ENCODE data around the gene FBXO24. TPM values are rescaled to one million over a fixed set of nuclear protein-coding genes. Genes with fewer than 3 reads are reported as not detected.
"Not testable (repeated sequence)": the region's sequence is repeated elsewhere in the genome, so short reads cannot be mapped to it uniquely, and the experiment has no call there.

Gene FBXO24
- polyA plus RNA-seq, 3 donors from 2014 or later: 0.43 TPM; not detected in 2

GRCh38 chr7:100546129-100546925 lies 39.8 kb upstream of the FBXO24 start:
- Mint-ChIP-seq H3K4me3 (peak overlapping the region; percentile 69 to 91 (median 82)), H3K36me3 (peaks cover 6 to 7% (median 6%) of the 10 kb centered on the region in 3 donors), H3K27ac (peak overlapping the region; percentile 89 to 99 (median 96)), H3K9me3 (no peaks in the 10 kb centered on the region), H3K27me3 (ENCODE audit: low read depth in 3 of 3) (peaks cover 2 to 6% (median 2%) of the 10 kb centered on the region in 3 donors), H3K4me1 (peaks cover 91 to 96% of the 10 kb centered on the region in 2 donors)
- peak; percentile 72 to 75 (median 73) for DNase-seq

DNA sequence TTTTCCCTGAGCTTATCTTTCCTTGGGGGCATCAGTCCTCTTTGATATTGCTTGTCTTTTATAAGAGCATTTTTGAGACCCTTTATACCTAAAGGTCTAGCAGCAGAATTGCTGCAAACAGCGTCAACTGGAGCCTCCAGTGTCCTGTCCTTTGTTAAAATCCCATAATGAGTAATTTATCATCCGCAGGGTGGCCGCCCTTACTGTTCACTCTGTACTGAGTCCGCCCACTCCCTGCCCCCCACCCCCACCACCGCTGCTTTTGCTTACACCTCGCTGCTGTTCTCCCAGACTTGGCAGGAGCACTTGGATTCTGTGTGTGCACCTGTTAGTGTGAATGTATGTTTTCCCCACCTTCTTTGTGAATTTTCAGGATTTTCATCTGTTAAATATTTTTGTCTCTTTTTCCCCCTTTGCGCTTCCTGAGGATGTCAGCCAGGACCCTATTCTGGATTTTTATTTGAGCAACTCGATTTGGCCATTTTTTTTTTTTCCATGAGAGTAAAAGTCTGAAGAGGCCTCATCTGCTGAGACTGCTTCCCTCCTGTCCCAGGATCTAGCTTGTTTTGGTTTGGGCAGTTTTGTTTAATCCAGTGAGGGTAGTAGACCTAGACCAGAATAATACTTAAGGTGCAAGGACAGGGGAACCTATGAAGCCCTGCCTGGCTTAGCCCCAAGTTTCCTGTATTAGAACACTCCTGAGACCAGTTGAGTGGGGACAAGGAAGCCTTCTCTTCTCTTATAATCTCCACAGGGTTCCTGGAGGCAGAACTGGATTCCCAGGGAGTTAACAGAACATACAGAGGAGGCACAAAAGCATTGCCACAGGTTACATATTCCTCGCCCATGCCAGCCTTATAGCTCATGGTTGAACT lies 39.0 kb upstream of the FBXO24 start:
- Mint-ChIP-seq H3K4me3 (peak overlapping the region; percentile 69 to 91 (median 82)), H3K36me3 (peaks cover 6 to 7% (median 6%) of the 10 kb centered on the region in 3 donors), H3K27me3 (ENCODE audit: low read depth in 3 of 3) (peaks cover 2 to 6% (median 2%) of the 10 kb centered on the region in 3 donors), H3K27ac (peak overlapping the region; percentile 89 to 99 (median 96)), H3K4me1 (peaks cover 85 to 87% of the 10 kb centered on the region in 2 donors), H3K9me3 (no peaks in the 10 kb centered on the region)
- DNase-seq: no peak

DNA sequence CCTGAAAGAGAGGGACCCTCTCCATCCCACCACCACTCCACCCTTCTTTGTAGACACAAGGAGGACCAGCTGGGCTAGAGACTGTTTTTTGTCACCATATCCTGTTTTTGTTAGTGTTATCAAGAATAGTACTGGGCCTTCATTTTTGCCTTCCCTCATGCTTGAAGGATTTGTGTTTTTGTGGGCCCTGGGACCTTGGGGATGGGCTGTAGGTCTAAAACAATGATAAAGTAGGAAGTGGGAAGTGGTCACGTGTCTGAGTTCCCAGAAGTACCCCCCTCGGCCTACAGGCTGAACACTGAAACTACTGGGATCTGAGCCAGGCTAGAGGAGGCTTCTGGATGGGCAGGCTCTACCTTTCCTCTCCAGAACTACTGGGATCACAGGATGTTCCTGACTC lies 38.3 kb upstream of the FBXO24 start:
- Mint-ChIP-seq H3K27ac (peak overlapping the region; percentile 89 to 99 (median 96)), H3K4me1 (peaks cover 80 to 86% of the 10 kb centered on the region in 2 donors), H3K27me3 (ENCODE audit: low read depth in 3 of 3) (peaks cover 2 to 6% (median 2%) of the 10 kb centered on the region in 3 donors), H3K9me3 (no peaks in the 10 kb centered on the region), H3K4me3 (peak overlapping the region; percentile 69 to 91 (median 82)), H3K36me3 (peaks cover 10 to 11% (median 10%) of the 10 kb centered on the region in 3 donors)
- DNase-seq: no peak

DNA sequence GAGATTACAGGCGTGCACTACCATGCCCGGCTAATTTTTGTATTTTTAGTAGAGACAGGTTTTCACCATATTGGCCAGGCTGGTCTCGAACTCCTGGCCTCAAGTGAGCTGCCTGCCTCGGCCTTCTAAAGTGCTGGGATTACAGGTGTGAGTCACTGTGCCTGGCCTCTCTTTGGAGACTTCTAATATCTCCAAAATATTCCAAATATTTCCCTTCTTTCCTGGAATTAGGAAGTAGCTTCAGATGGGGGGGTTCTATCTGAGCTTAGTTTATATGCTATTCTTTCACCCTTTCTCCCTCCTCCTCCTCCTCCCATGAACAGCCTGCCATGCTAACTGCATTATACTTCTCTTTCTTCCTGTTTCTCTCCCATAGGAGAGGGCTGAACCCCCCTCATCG lies 37.7 kb upstream of the FBXO24 start:
- not testable (repeated sequence) for H3K27me3 Mint-ChIP-seq (ENCODE audit: low read depth in 3 of 3); DNase-seq; H3K9me3 Mint-ChIP-seq
- H3K36me3 Mint-ChIP-seq: peaks cover 10 to 15% (median 13%) of the 10 kb centered on the region in 3 donors
- H3K4me1 Mint-ChIP-seq: peaks cover 74 to 80% of the 10 kb centered on the region in 2 donors
- H3K27ac Mint-ChIP-seq: peak overlapping the region; percentile 89 to 99 (median 96)
- peak overlapping the region; percentile 30 to 74 (median 58) for H3K4me3 Mint-ChIP-seq

- Mint-ChIP-seq H3K27ac (peak overlapping the region in 3 of 6 donors; percentile 2 to 34 (median 3)), H3K36me3 (peaks cover 15 to 38% (median 26%) of the 10 kb centered on the region in 3 donors), H3K27me3 (ENCODE audit: low read depth in 3 of 3) (peaks cover 0 to 6% (median 2%) of the 10 kb centered on the region in 3 donors), H3K9me3 (no peaks in the 10 kb centered on the region), H3K4me3 (no peak overlapping the region), H3K4me1 (peaks cover 33 to 44% of the 10 kb centered on the region in 2 donors)
- no peak for DNase-seq
Observed at GRCh38 chr7:100552532-100552931, 33.6 kb upstream of the FBXO24 start.

DNA sequence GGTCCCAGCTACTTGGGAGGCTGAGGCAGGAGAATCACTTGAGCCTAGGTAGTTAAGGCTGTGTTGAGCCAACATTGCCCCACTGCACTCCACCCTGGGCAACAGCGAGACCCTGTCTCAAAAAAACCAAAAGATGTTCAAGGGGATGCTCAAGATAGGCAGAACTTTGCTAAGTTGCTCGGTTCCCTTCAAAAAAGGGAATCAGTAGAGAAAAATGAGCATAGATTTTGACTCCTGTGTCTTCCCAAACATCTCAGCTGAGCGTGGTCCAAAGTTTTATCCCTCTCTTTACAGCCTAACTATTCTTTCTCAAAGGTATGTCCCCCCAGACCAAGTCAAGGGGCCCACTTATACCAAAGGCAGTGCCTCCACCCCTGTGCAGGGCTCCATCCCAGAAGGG lies 33.1 kb upstream of the FBXO24 start:
- H3K36me3 Mint-ChIP-seq: peaks cover 15 to 38% (median 26%) of the 10 kb centered on the region in 3 donors
- peaks cover 28 to 39% of the 10 kb centered on the region in 2 donors for H3K4me1 Mint-ChIP-seq
- peaks cover 0 to 6% (median 2%) of the 10 kb centered on the region in 3 donors for H3K27me3 Mint-ChIP-seq (ENCODE audit: low read depth in 3 of 3)
- DNase-seq: no peak
- no peak overlapping the region for H3K4me3 Mint-ChIP-seq
- H3K9me3 Mint-ChIP-seq: no peaks in the 10 kb centered on the region
- H3K27ac Mint-ChIP-seq: no peak overlapping the region

DNA sequence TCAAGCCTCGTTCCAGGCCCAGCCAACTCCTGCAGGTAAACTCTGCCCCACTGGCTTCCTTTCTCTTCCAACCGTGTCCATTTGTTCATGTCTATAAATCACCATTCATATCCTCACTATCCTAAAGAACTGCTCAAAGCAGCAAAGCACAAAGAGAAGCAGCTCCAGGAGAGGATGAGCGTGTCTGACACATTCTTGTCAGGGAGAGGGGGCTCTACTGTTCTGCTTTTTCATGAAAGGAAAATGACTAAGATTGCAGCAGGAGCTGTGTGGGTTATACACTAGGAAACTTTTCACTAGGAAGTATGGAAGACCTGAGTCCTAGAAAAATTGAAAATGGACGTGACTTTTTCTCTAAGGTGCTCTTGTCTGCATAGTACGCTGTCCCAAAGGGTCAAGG lies 30.4 kb upstream of the FBXO24 start:
- no peak for DNase-seq
- H3K9me3 Mint-ChIP-seq: no peaks in the 10 kb centered on the region
- H3K36me3 Mint-ChIP-seq: peaks cover 13 to 35% (median 20%) of the 10 kb centered on the region in 3 donors
- peak overlapping the region in 3 of 6 donors; percentile 20 to 67 (median 64) for H3K27ac Mint-ChIP-seq
- H3K4me1 Mint-ChIP-seq: peaks cover 9 to 24% of the 10 kb centered on the region in 2 donors
- H3K4me3 Mint-ChIP-seq: no peak overlapping the region
- H3K27me3 Mint-ChIP-seq (ENCODE audit: low read depth in 3 of 3): peaks cover 0 to 1% (median 0%) of the 10 kb centered on the region in 3 donors

DNA sequence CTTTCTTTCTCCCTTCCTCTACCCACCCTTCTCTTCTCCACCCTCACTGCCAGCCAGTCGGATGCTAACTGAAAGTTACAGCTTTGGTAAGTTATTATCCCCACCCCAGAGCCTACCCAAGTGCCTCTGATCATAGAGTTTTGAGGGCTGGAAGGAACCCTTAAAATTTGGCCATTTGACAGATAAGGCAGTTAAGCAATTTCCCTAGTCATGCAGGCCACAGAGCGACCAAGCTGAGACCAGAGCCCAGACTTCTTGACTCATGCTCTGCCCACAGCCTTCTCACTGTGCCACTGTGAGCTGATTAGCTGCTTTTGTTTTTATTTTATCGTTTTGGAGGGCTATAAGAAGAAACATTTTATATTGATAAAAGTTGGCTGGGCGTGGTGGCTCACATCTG lies 29.6 kb upstream of the FBXO24 start:
- peak overlapping the region in 1 of 6 donors; percentile 4 for H3K27ac Mint-ChIP-seq
- H3K4me1 Mint-ChIP-seq: peaks cover 8 to 22% of the 10 kb centered on the region in 2 donors
- H3K9me3 Mint-ChIP-seq: no peaks in the 10 kb centered on the region
- no peak overlapping the region for H3K4me3 Mint-ChIP-seq
- peaks cover 13 to 35% (median 20%) of the 10 kb centered on the region in 3 donors for H3K36me3 Mint-ChIP-seq
- peaks cover 0 to 1% (median 0%) of the 10 kb centered on the region in 3 donors for H3K27me3 Mint-ChIP-seq (ENCODE audit: low read depth in 3 of 3)
- DNase-seq: no peak

DNA sequence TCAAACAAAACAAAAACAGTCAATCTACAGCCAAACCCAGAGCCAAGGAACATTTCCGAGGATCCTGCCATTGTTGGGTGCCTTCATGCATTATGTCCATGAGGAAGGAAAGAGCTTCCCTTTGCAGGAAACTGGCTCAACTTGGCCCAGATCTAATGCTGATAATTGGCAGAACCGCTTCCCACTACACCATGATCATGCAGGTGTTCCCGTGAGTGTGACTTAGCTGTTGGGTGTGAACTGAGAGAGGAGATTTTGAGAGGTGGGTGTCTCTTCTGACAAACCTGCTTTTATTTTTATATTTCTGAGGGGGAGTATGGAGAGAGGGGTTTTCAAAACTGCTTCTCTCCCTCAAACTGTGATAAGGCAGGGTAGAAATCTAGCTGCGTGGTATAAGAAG lies 27.0 kb upstream of the FBXO24 start:
- Mint-ChIP-seq H3K36me3 (peaks cover 11 to 28% (median 12%) of the 10 kb centered on the region in 3 donors), H3K9me3 (no peaks in the 10 kb centered on the region), H3K4me3 (no peak overlapping the region), H3K27me3 (ENCODE audit: low read depth in 3 of 3) (peaks cover 0 to 1% (median 0%) of the 10 kb centered on the region in 3 donors), H3K4me1 (peaks cover 8 to 22% of the 10 kb centered on the region in 2 donors), H3K27ac (no peak overlapping the region)
- no peak for DNase-seq

DNA sequence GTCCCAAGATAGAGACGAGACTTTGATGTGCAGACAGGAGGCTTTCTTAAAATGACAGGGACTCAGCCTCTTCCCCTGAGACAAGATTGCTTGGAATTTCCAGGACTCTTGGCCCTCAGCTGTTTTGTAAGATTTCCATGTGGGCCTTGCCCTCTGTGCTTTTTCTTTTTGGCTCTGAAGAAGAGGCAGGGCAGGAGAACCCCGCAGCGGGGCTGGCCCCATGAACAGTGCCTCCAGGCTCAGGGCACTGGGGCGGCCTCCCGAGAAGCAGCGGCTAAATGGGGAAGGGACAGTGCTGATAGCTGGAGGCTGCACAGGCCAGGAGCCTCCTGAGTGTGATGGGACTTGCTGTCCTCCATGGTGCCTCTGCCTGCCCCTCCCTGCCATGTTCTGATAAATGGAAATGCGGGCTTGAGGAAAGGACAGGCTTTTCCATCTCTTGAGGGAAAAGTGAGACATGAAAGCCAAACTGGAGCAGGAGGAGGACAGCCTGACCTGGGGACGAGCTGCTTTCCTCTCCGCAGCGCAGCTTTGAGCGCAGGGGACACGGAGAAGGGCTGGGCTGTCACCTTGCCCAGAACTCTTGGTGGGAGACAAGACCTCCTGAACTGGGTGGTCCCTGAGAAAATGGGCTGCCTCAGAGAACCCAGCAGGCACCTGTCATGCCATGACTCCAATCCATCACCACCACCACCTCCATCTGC lies 24.5 kb upstream of the FBXO24 start:
- H3K4me3 Mint-ChIP-seq: no peak overlapping the region
- H3K9me3 Mint-ChIP-seq: no peaks in the 10 kb centered on the region
- peaks cover under 1 to 15% (median 7%) of the 10 kb centered on the region in 3 donors for H3K36me3 Mint-ChIP-seq
- no peak overlapping the region for H3K27ac Mint-ChIP-seq
- H3K4me1 Mint-ChIP-seq: peaks cover 8 to 18% of the 10 kb centered on the region in 2 donors
- peaks cover 0 to 1% (median 0%) of the 10 kb centered on the region in 3 donors for H3K27me3 Mint-ChIP-seq (ENCODE audit: low read depth in 3 of 3)
- DNase-seq: no peak

- DNase-seq: no peak
- no peaks in the 10 kb centered on the region for H3K9me3 Mint-ChIP-seq
- H3K27ac Mint-ChIP-seq: peak overlapping the region in 1 of 6 donors; percentile 59
- peaks cover 8 to 19% of the 10 kb centered on the region in 2 donors for H3K4me1 Mint-ChIP-seq
- peaks cover 0 to 1% (median 0%) of the 10 kb centered on the region in 3 donors for H3K27me3 Mint-ChIP-seq (ENCODE audit: low read depth in 3 of 3)
- no peak overlapping the region for H3K4me3 Mint-ChIP-seq
- H3K36me3 Mint-ChIP-seq: peaks cover 0 to 10% (median 7%) of the 10 kb centered on the region in 3 donors
Observed at GRCh38 chr7:100562195-100563099, 23.7 kb upstream of the FBXO24 start.

- Mint-ChIP-seq H3K9me3 (no peaks in the 10 kb centered on the region), H3K27ac (peak overlapping the region in 1 of 6 donors; percentile 59), H3K36me3 (peaks cover 0 to 10% (median 7%) of the 10 kb centered on the region in 3 donors), H3K4me1 (peaks cover 15 to 26% of the 10 kb centered on the region in 2 donors), H3K27me3 (ENCODE audit: low read depth in 3 of 3) (peaks cover 0 to 2% (median 1%) of the 10 kb centered on the region in 3 donors), H3K4me3 (no peak overlapping the region)
- no peak for DNase-seq
Observed at GRCh38 chr7:100563100-100563564, 23.0 kb upstream of the FBXO24 start.

All from immature natural killer cell (primary cell).